Activated naive CD4-positive, alpha-beta T cell treated with anti-CD3 and anti-CD28 coated beads, Interleukin-2, amount 50 U/mL, for 16 hours (primary cell): ENCODE data around the gene FLT3.
"Not testable (repeated sequence)": the region's sequence is repeated elsewhere in the genome, so short reads cannot be mapped to it uniquely, and the experiment has no call there.

Experiments used
- DNase-seq: peaks from one replicate; pipeline ENCODE4 v3.0.0-alpha.2; 2020

FLT3 gene

GRCh38 chr13:28043224-28043623 is 57.2 kb downstream of the FLT3 start:
- no peak for DNase-seq

GRCh38 chr13:28041501-28041900 is 58.9 kb downstream of the FLT3 start:
- DNase-seq = no peak

- DNase-seq = no peak
Measured at GRCh38 chr13:28041031-28041461, 59.3 kb downstream of the FLT3 start.

GRCh38 chr13:28037399-28037798 is 63.0 kb downstream of the FLT3 start:
- DNase-seq = no peak

GRCh38 chr13:28035146-28035782 is 65.1 kb downstream of the FLT3 start:
- no peak for DNase-seq

- DNase-seq = no peak
Measured at GRCh38 chr13:28033894-28034655, 66.3 kb downstream of the FLT3 start.

- not testable (repeated sequence) for DNase-seq
Measured at GRCh38 chr13:28032438-28032837, 67.9 kb downstream of the FLT3 start.

GRCh38 chr13:28031896-28032288 is 68.5 kb downstream of the FLT3 start:
- DNase-seq = no peak

- no peak for DNase-seq
Measured at GRCh38 chr13:28031220-28031895, 69.0 kb downstream of the FLT3 start.

GRCh38 chr13:28027607-28028364 is 72.6 kb downstream of the FLT3 start:
- DNase-seq = no peak

- DNase-seq = no peak
Measured at GRCh38 chr13:28027071-28027470, 73.3 kb downstream of the FLT3 start.

- DNase-seq = no peak
Measured at GRCh38 chr13:28026508-28026907, 73.9 kb downstream of the FLT3 start.

- no peak for DNase-seq
Measured at GRCh38 chr13:28022848-28023518, 77.4 kb downstream of the FLT3 start.

GRCh38 chr13:28014301-28014700 is 86.1 kb downstream of the FLT3 start:
- DNase-seq = no peak

- no peak for DNase-seq
Measured at GRCh38 chr13:28013482-28013881, 86.9 kb downstream of the FLT3 start.

GRCh38 chr13:28012896-28013295 is 87.5 kb downstream of the FLT3 start:
- DNase-seq = no peak

GRCh38 chr13:28012383-28012782 is 88.0 kb downstream of the FLT3 start:
- no peak for DNase-seq

GRCh38 chr13:28010046-28010445 is 90.3 kb downstream of the FLT3 start:
- no peak for DNase-seq

GRCh38 chr13:28005016-28005415 is 95.4 kb downstream of the FLT3 start:
- not testable (repeated sequence) for DNase-seq

- DNase-seq = no peak
Measured at GRCh38 chr13:28002886-28003698, 97.3 kb downstream of the FLT3 start.

GRCh38 chr13:28001837-28002473 is 98.4 kb downstream of the FLT3 start:
- DNase-seq = no peak
